Gastroesophageal sphincter (tissue), 4 donors: ENCODE measurements around the gene CDH23. TPM values are rescaled to one million over a fixed set of nuclear protein-coding genes. Genes with fewer than 3 reads are reported as not detected.

Experiments
- ATAC-seq: fragments of 150-250 bp; one replicate; pipeline ENCODE4 v1.9.1; 2016; ENCODE audit warnings: mild to moderate bottlenecking, moderate library complexity
- H3K27ac ChIP-seq, 4 donors: fragments of 200-600 bp; sonication (generic) in 3 of 4; 1 replicate in 3 of 4; 2 replicates in 1 of 4; pipeline ENCODE4 v1.5.1; 2016 to 2019
- H3K27me3 ChIP-seq: fragments of 200-600 bp; sonication (generic); one replicate; pipeline ENCODE4 v1.5.1; 2019
- H3K36me3 ChIP-seq, 2 donors: fragments of 200-600 bp; sonication (generic); one replicate each; pipeline ENCODE4 v1.5.1; 2019; ENCODE audit warnings: control low read depth in 1 of 2
- H3K4me1 ChIP-seq, 3 donors: fragments of 200-600 bp; sonication (generic); 1 replicate in 2 of 3; 2 replicates in 1 of 3; pipeline ENCODE4 v1.5.1; 2016 to 2019; ENCODE audit warnings: control low read depth in 2 of 3
- H3K4me3 ChIP-seq, 2 donors: fragments of 200-600 bp; sonication (generic); one replicate each; pipeline ENCODE4 v1.5.1; 2019; ENCODE audit warnings: mild to moderate bottlenecking in 1 of 2, moderate library complexity in 1 of 2
- H3K9me3 ChIP-seq, 3 donors: fragments of 200-600 bp; sonication (generic); one replicate each; pipeline ENCODE4 v1.5.1; 2017 to 2019; ENCODE audit warnings: control low read depth in 2 of 3
- CTCF ChIP-seq, 4 experiments: fragments of 200-600 bp in 2 of 4; fragments of 450-650 bp in 2 of 4; sonication (generic) in 1 of 4; IDR thresholded peaks; one replicate each; pipeline ENCODE4 v1.5.1; 2017 to 2019; ENCODE audit warnings: antibody characterized with exemption in 4 of 4, mild to moderate bottlenecking in 2 of 4, moderate library complexity in 2 of 4
- EP300 ChIP-seq: sonication (generic); formaldehyde crosslinking; IDR thresholded peaks from one replicate; pipeline ENCODE4 v1.6.1; 2017; ENCODE audit warnings: antibody characterized with exemption, mild to moderate bottlenecking
- POLR2A ChIP-seq, 2 donors: fragments of 450-650 bp; IDR thresholded peaks; one replicate each; pipeline ENCODE4 v1.6.1; 2017; ENCODE audit warnings: antibody characterized with exemption in 2 of 2, mild to moderate bottlenecking in 2 of 2, moderate library complexity in 1 of 2
- POLR2AphosphoS5 ChIP-seq: sonication (generic); formaldehyde crosslinking; IDR thresholded peaks from one replicate; pipeline ENCODE4 v1.6.1; 2017; ENCODE audit warnings: antibody characterized with exemption
- WGBS, 2 donors: methylation state at CpG; one replicate each; pipeline ENCODE4 v1.1.5; 2018; ENCODE audit warnings: low coverage in 1 of 2; 5-methylcytosine and 5-hydroxymethylcytosine counted together
- total RNA-seq, 4 donors: library from RNA; depleted of rRNA; stranded (reverse); fragments of >200 nt; gene quantifications; one replicate each; pipeline ENCODE4 v1.1.0, GENCODE V29; 2016

Gene CDH23
- total RNA-seq, 4 donors from 2014 or later = 5.1 to 33.5 (median 16.2) TPM

GRCh38 chr10:71748671-71749191 lies 352.0 kb downstream of the CDH23 start:
- H3K27ac ChIP-seq = peak overlapping the region in 3 of 4 donors; percentile 69 to 78 (median 72)
- 28 to 40% methylated on average over 4 to 7 of the region's 15 CpGs for WGBS, 2 donors

GRCh38 chr10:71749396-71749795 lies 352.7 kb downstream of the CDH23 start:
- Histone ChIP-seq H3K27me3 (no peaks in the 10 kb centered on the region), H3K4me3 (no peak overlapping the region), H3K36me3 (peaks cover 0 to 48% of the 10 kb centered on the region in 2 donors), H3K4me1 (peaks cover 0 to 85% (median 37%) of the 10 kb centered on the region in 3 donors), H3K27ac (peak overlapping the region in 3 of 4 donors; percentile 69 to 78 (median 72)), H3K9me3 (no peaks in the 10 kb centered on the region)
- 100% methylated on average over 1 of the region's 4 CpGs for WGBS, 2 donors
- ATAC-seq = no peak
- TF ChIP-seq CTCF (IDR thresholded peaks at IDR 0.05) = no peak
- TF ChIP-seq POLR2AphosphoS5 = no peak
- no peak for TF ChIP-seq POLR2A (IDR thresholded peaks at IDR 0.05)
- TF ChIP-seq EP300 = no peak

More at GRCh38 chr10:71748671-71749191, 352.0 kb downstream of the CDH23 start:
- Histone ChIP-seq H3K27me3 (no peaks in the 10 kb centered on the region), H3K9me3 (no peaks in the 10 kb centered on the region), H3K36me3 (peaks cover 0 to 42% of the 10 kb centered on the region in 2 donors), H3K4me3 (no peak overlapping the region), H3K4me1 (peaks cover 0 to 78% (median 33%) of the 10 kb centered on the region in 3 donors)
- TF ChIP-seq POLR2A (IDR thresholded peaks at IDR 0.05) (no peak), POLR2AphosphoS5 (peak; percentile 5), CTCF (IDR thresholded peaks at IDR 0.05) (peak in 2 of 4 experiments; percentile 7 to 13)
- peak; percentile 71 for ATAC-seq

- Histone ChIP-seq H3K36me3 (peaks cover 0 to 57% of the 10 kb centered on the region in 2 donors), H3K4me3 (no peak overlapping the region), H3K9me3 (no peaks in the 10 kb centered on the region), H3K4me1 (peaks cover 0 to 94% (median 37%) of the 10 kb centered on the region in 3 donors), H3K27ac (peak overlapping the region in 3 of 4 donors; percentile 69 to 78 (median 72)), H3K27me3 (no peaks in the 10 kb centered on the region)
- ATAC-seq = no peak
- 85 to 93% methylated on average over 3 to 6 of the region's 15 CpGs for WGBS, 2 donors
- TF ChIP-seq POLR2A (IDR thresholded peaks at IDR 0.05) = no peak
- no peak for TF ChIP-seq CTCF (IDR thresholded peaks at IDR 0.05)
- TF ChIP-seq POLR2AphosphoS5 = no peak
- no peak for TF ChIP-seq EP300
These were observed 353.6 kb downstream of the CDH23 start for GRCh38 chr10:71750124-71750841.

GRCh38 chr10:71750986-71751385 lies 354.3 kb downstream of the CDH23 start:
- no peaks in the 10 kb centered on the region for H3K9me3 ChIP-seq
- WGBS, 2 donors = no CpG with 5 or more reads among the region's 5 CpGs
- no peaks in the 10 kb centered on the region for H3K27me3 ChIP-seq
- no peak for TF ChIP-seq EP300
- TF ChIP-seq POLR2AphosphoS5 = no peak
- TF ChIP-seq CTCF (IDR thresholded peaks at IDR 0.05) = no peak
- TF ChIP-seq POLR2A (IDR thresholded peaks at IDR 0.05) = no peak
- no peak for ATAC-seq
- peak overlapping the region in 3 of 4 donors; percentile 14 to 78 (median 72) for H3K27ac ChIP-seq
- peaks cover 0 to 97% (median 37%) of the 10 kb centered on the region in 3 donors for H3K4me1 ChIP-seq
- no peak overlapping the region for H3K4me3 ChIP-seq
- H3K36me3 ChIP-seq = peaks cover 0 to 64% of the 10 kb centered on the region in 2 donors
